Measurements from ENCODE around the gene SLC44A3. TPM values are rescaled to one million over a fixed set of nuclear protein-coding genes. Genes with fewer than 3 reads are reported as not detected.

The SLC44A3 gene
- polyA plus RNA-seq, 1 of the 3 experiments (the other 2 are of a cell fraction), result 2.6 TPM

GRCh38 chr1:94807742-94808491 is 12.2 kb upstream of the SLC44A3 start:
- Histone ChIP-seq H3F3A (replicated peaks; ENCODE audit: insufficient read depth) (peaks cover 2% of the 10 kb centered on the region), H3K27ac (ENCODE audit: low read depth in 2 of 2, low read length in 1 of 2) (no peak overlapping the region), H3K36me3 (replicated peaks in 1 of 2; ENCODE audit: control insufficient read depth in 1 of 2, insufficient read depth in 2 of 2, low read length in 1 of 2) (no peaks in the 10 kb centered on the region), H3K27me3 (ENCODE audit: insufficient read depth) (no peaks in the 10 kb centered on the region), H2AFZ (ENCODE audit: low read depth) (no peak overlapping the region), H3K4me2 (no peak overlapping the region), H4K20me1 (ENCODE audit: insufficient read depth) (no peaks in the 10 kb centered on the region), H3K4me1 (ENCODE audit: control insufficient read depth in 1 of 2, insufficient read depth in 2 of 2, low read depth in 1 of 2, low read length in 1 of 2) (peaks cover 0 to 19% of the 10 kb centered on the region in 2 experiments; a peak in 2 of 4 replicates), H3K79me2 (ENCODE audit: insufficient read depth) (no peaks in the 10 kb centered on the region), H3K9ac (no peak overlapping the region), H3K4me3 (ENCODE audit: low read depth in 2 of 2, low read length in 1 of 2) (no peak overlapping the region), H3K9me2 (no peaks in the 10 kb centered on the region), H3K9me3 (no peaks in the 10 kb centered on the region)
- CTCF ChIA-PET, result interaction anchor here (0.7 to 6.9 kb wide), 12 partner anchors 12 to 768 kb away, joined by 3 to 82 read pairs (median 12); no protein-coding TSS in a partner anchor
- POLR2A ChIA-PET, result no interaction called here
- no peak for DNase-seq
- TF ChIP-seq ELF1 (IDR thresholded peaks at IDR 0.05) (no peak), IRF3 (IDR thresholded peaks at IDR 0.05; ENCODE audit: low read depth, low read length) (no peak), RXRA (IDR thresholded peaks at IDR 0.05; ENCODE audit: borderline replicate concordance, low read depth) (no peak), ZBTB33 (IDR thresholded peaks at IDR 0.05; ENCODE audit: borderline replicate concordance, low read depth) (no peak), NFIC (IDR thresholded peaks at IDR 0.05; ENCODE audit: borderline replicate concordance) (no peak), REST (IDR thresholded peaks at IDR 0.05; ENCODE audit: low read depth, low read length) (no peak), GATA2 (CRISPR knock-in tag; IDR thresholded peaks at IDR 0.05) (no peak), RAD21 (IDR thresholded peaks at IDR 0.05; ENCODE audit: low read length) (no peak), TCF12 (IDR thresholded peaks at IDR 0.05) (no peak), MAX (IDR thresholded peaks at IDR 0.05; ENCODE audit: low read depth) (no peak)
- WGBS (ENCODE audit: low lambda C conversion rate), result 81% methylated on average over 12 of the region's 12 CpGs

Measured in SK-N-SH (cell line).